Dendritic cell treated with granulocyte-macrophage colony-stimulating factor and Interleukin-4, amounts not matched to agents 40 ng/mL and 50 ng/mL, for 4 days (primary cell): Measurements from ENCODE around the gene EBP.
"Not testable (repeated sequence)": the region's sequence is repeated elsewhere in the genome, so short reads cannot be mapped to it uniquely, and the experiment has no call there.

Experiments
- H3K27ac Mint-ChIP-seq: one replicate; pipeline ENCODE4 v1.8.0; 2022; ENCODE audit warnings: mild to moderate bottlenecking, mixed read lengths
- H3K27me3 Mint-ChIP-seq: one replicate; pipeline ENCODE4 v1.8.0; 2022; ENCODE audit warnings: mild to moderate bottlenecking, mixed read lengths
- H3K36me3 Mint-ChIP-seq: one replicate; pipeline ENCODE4 v1.8.0; 2022; ENCODE audit warnings: low read depth, mixed read lengths
- H3K4me1 Mint-ChIP-seq: one replicate; pipeline ENCODE4 v1.8.0; 2022; ENCODE audit warnings: low read depth, mixed read lengths
- H3K4me3 Mint-ChIP-seq: one replicate; pipeline ENCODE4 v1.8.0; 2022; ENCODE audit warnings: mild to moderate bottlenecking, moderate library complexity, mixed read lengths
- H3K9me3 Mint-ChIP-seq: one replicate; pipeline ENCODE4 v1.8.0; 2022; ENCODE audit warnings: mixed read lengths
- intact Hi-C: fragments of 100-400 bp; cut with micrococcal nuclease; formaldehyde crosslinking; loops from one replicate; pipeline ENCODE4 v1.15.0; 2022

The EBP gene

GRCh38 chrX:48508400-48509244, 13.0 kb upstream of the EBP start, which contains the start of gene PORCN:
Gene PORCN (plus strand): TSS chrX:48508992. CDS start chrX:48509821, 829 bp downstream.
- Mint-ChIP-seq H3K9me3 (no peaks in the 10 kb centered on the region), H3K4me3 (peak within 1 kb of the TSS; percentile 87), H3K27ac (peak within 1 kb of the TSS; percentile 88), H3K36me3 (peaks cover 8% of the 10 kb centered on the region), H3K4me1 (peaks cover 15% of the 10 kb centered on the region), H3K27me3 (peaks cover 3% of the 10 kb centered on the region)
- intact Hi-C loops = no loop called here

GRCh38 chrX:48509245-48509590, 12.4 kb upstream of the EBP start:
- peaks cover 15% of the 10 kb centered on the region for H3K4me1 Mint-ChIP-seq
- peaks cover 10% of the 10 kb centered on the region for H3K36me3 Mint-ChIP-seq

GRCh38 chrX:48509619-48510018, 12.0 kb upstream of the EBP start:
- Mint-ChIP-seq H3K27ac (peak overlapping the region; percentile 88), H3K9me3 (no peaks in the 10 kb centered on the region), H3K4me3 (peak overlapping the region; percentile 87), H3K4me1 (peaks cover 15% of the 10 kb centered on the region), H3K27me3 (no peaks in the 10 kb centered on the region), H3K36me3 (peaks cover 14% of the 10 kb centered on the region)
- intact Hi-C loops = no loop called here

More at GRCh38 chrX:48509245-48509590, 12.4 kb upstream of the EBP start:
- Mint-ChIP-seq H3K4me3 (peak overlapping the region; percentile 87), H3K27me3 (no peaks in the 10 kb centered on the region), H3K9me3 (no peaks in the 10 kb centered on the region), H3K27ac (peak overlapping the region; percentile 88)
- intact Hi-C loops = no loop called here

GRCh38 chrX:48511560-48511959, 10.0 kb upstream of the EBP start:
- H3K4me1 Mint-ChIP-seq = peaks cover 15% of the 10 kb centered on the region
- H3K27me3 Mint-ChIP-seq = no peaks in the 10 kb centered on the region
- H3K9me3 Mint-ChIP-seq = no peaks in the 10 kb centered on the region
- no peak overlapping the region for H3K4me3 Mint-ChIP-seq
- no peak overlapping the region for H3K27ac Mint-ChIP-seq
- peaks cover 33% of the 10 kb centered on the region for H3K36me3 Mint-ChIP-seq
- intact Hi-C loops = no loop called here

- Mint-ChIP-seq H3K4me1 (peaks cover 15% of the 10 kb centered on the region), H3K4me3 (no peak overlapping the region), H3K9me3 (no peaks in the 10 kb centered on the region), H3K27ac (no peak overlapping the region), H3K27me3 (no peaks in the 10 kb centered on the region), H3K36me3 (peaks cover 33% of the 10 kb centered on the region)
- intact Hi-C loops = no loop called here
Observed at GRCh38 chrX:48512371-48512935, 9.2 kb upstream of the EBP start.

GRCh38 chrX:48513670-48514069, 7.9 kb upstream of the EBP start:
- H3K27me3 Mint-ChIP-seq = no peaks in the 10 kb centered on the region
- H3K4me3 Mint-ChIP-seq = no peak overlapping the region
- H3K9me3 Mint-ChIP-seq = no peaks in the 10 kb centered on the region
- peaks cover 33% of the 10 kb centered on the region for H3K36me3 Mint-ChIP-seq
- intact Hi-C loops = no loop called here
- no peak overlapping the region for H3K27ac Mint-ChIP-seq
- H3K4me1 Mint-ChIP-seq = peaks cover 15% of the 10 kb centered on the region

- intact Hi-C loops = no loop called here
- no peak overlapping the region for H3K4me3 Mint-ChIP-seq
- H3K27me3 Mint-ChIP-seq = no peaks in the 10 kb centered on the region
- H3K27ac Mint-ChIP-seq = no peak overlapping the region
- peaks cover 13% of the 10 kb centered on the region for H3K4me1 Mint-ChIP-seq
- H3K36me3 Mint-ChIP-seq = peaks cover 33% of the 10 kb centered on the region
- H3K9me3 Mint-ChIP-seq = no peaks in the 10 kb centered on the region
Observed at GRCh38 chrX:48514126-48514806, 7.3 kb upstream of the EBP start.

- no peak overlapping the region for H3K4me3 Mint-ChIP-seq
- intact Hi-C loops = no loop called here
- no peaks in the 10 kb centered on the region for H3K27me3 Mint-ChIP-seq
- H3K9me3 Mint-ChIP-seq = no peaks in the 10 kb centered on the region
- H3K36me3 Mint-ChIP-seq = peaks cover 33% of the 10 kb centered on the region
- H3K4me1 Mint-ChIP-seq = peaks cover 12% of the 10 kb centered on the region
- no peak overlapping the region for H3K27ac Mint-ChIP-seq
Observed at GRCh38 chrX:48514868-48515460, 6.6 kb upstream of the EBP start.

- no peak overlapping the region for H3K4me3 Mint-ChIP-seq
- peaks cover 33% of the 10 kb centered on the region for H3K36me3 Mint-ChIP-seq
- intact Hi-C loops = no loop called here
- H3K4me1 Mint-ChIP-seq = peaks cover 14% of the 10 kb centered on the region
- H3K27me3 Mint-ChIP-seq = no peaks in the 10 kb centered on the region
- H3K27ac Mint-ChIP-seq = no peak overlapping the region
- no peaks in the 10 kb centered on the region for H3K9me3 Mint-ChIP-seq
Observed at GRCh38 chrX:48515842-48516241, 5.8 kb upstream of the EBP start.

GRCh38 chrX:48516285-48516684, 5.3 kb upstream of the EBP start:
- no peak overlapping the region for H3K4me3 Mint-ChIP-seq
- H3K27ac Mint-ChIP-seq = no peak overlapping the region
- H3K4me1 Mint-ChIP-seq = peaks cover 16% of the 10 kb centered on the region
- intact Hi-C loops = no loop called here
- H3K27me3 Mint-ChIP-seq = no peaks in the 10 kb centered on the region
- H3K9me3 Mint-ChIP-seq = no peaks in the 10 kb centered on the region
- H3K36me3 Mint-ChIP-seq = peaks cover 33% of the 10 kb centered on the region

- peaks cover 16% of the 10 kb centered on the region for H3K4me1 Mint-ChIP-seq
Observed at GRCh38 chrX:48516987-48517386, 4.6 kb upstream of the EBP start.

GRCh38 chrX:48519481-48519880, 2.1 kb upstream of the EBP start:
- H3K27me3 Mint-ChIP-seq, H3K4me3 Mint-ChIP-seq, intact Hi-C loops, H3K9me3 Mint-ChIP-seq: not testable (repeated sequence)
- Mint-ChIP-seq H3K27ac (peak overlapping the region; percentile 46), H3K36me3 (peaks cover 24% of the 10 kb centered on the region), H3K4me1 (peaks cover 21% of the 10 kb centered on the region)

More at GRCh38 chrX:48516987-48517386, 4.6 kb upstream of the EBP start:
- Mint-ChIP-seq H3K36me3 (peaks cover 30% of the 10 kb centered on the region), H3K27me3 (no peaks in the 10 kb centered on the region), H3K9me3 (no peaks in the 10 kb centered on the region), H3K27ac (no peak overlapping the region), H3K4me3 (peak overlapping the region; percentile 6)
- intact Hi-C loops = no loop called here

- H3K36me3 Mint-ChIP-seq = peaks cover 14% of the 10 kb centered on the region
- no peaks in the 10 kb centered on the region for H3K9me3 Mint-ChIP-seq
- intact Hi-C loops = no loop called here
- peak overlapping the region; percentile 69 for H3K27ac Mint-ChIP-seq
- no peaks in the 10 kb centered on the region for H3K27me3 Mint-ChIP-seq
- peak overlapping the region; percentile 77 for H3K4me3 Mint-ChIP-seq
- peaks cover 21% of the 10 kb centered on the region for H3K4me1 Mint-ChIP-seq
Observed at GRCh38 chrX:48520455-48520854, 1.2 kb upstream of the EBP start.

- intact Hi-C loops = no loop called here
- Mint-ChIP-seq H3K4me1 (peaks cover 21% of the 10 kb centered on the region), H3K4me3 (peak overlapping the region; percentile 77), H3K27ac (peak overlapping the region; percentile 69), H3K27me3 (no peaks in the 10 kb centered on the region), H3K9me3 (no peaks in the 10 kb centered on the region), H3K36me3 (peaks cover 9% of the 10 kb centered on the region)
Observed at GRCh38 chrX:48520976-48521352, 644 bp upstream of the EBP start.
